MCF 10A (cell line): ENCODE results near the gene OR1J1. TPM values are rescaled to one million over a fixed set of nuclear protein-coding genes. Genes with fewer than 3 reads are reported as not detected.
A peak's percentile ranks its signal among the peaks of the same experiment; 100 is the strongest.

Experiments used
- BruUV-seq: library from RNA; stranded (reverse); fragments of 400-500 nt; replicated peaks from 2 replicates; lab custom pipeline; 2021; lab: Mats Ljungman, UMichigan
- CTCF ChIA-PET: fragments of 300-600 bp; sonication (Branson Sonifier 250); formaldehyde crosslinking; extraction: SDS; loops from one replicate; lab custom pipeline; 2021; ENCODE audit warnings: antibody characterized with exemption, inconsistent platforms; lab: Yijun Ruan, JAX
- POLR2A ChIA-PET: fragments of 300-600, 350-650 bp; sonication (Branson Sonifier 250); formaldehyde crosslinking; extraction: SDS; loops from one replicate; lab custom pipeline; 2020; ENCODE audit warnings: antibody characterized with exemption, inconsistent platforms; lab: Yijun Ruan, JAX
- DNase-seq: peaks from one replicate; pipeline ENCODE4 v3.0.0-alpha.2; 2018; ENCODE audit not compliant: unreplicated experiment
- H3K27ac Mint-ChIP-seq: one replicate; pipeline ENCODE4 v1.8.0; 2022; ENCODE audit warnings: mild to moderate bottlenecking, low read depth, mixed read lengths; ENCODE audit not compliant: unreplicated experiment
- H3K27me3 Mint-ChIP-seq: one replicate; pipeline ENCODE4 v1.8.0; 2022; ENCODE audit warnings: mixed read lengths; ENCODE audit not compliant: insufficient read depth, unreplicated experiment
- H3K36me3 Mint-ChIP-seq: one replicate; pipeline ENCODE4 v1.8.0; 2022; ENCODE audit warnings: mild to moderate bottlenecking, moderate library complexity, mixed read lengths; ENCODE audit not compliant: insufficient read depth, unreplicated experiment
- H3K4me1 Mint-ChIP-seq: one replicate; pipeline ENCODE4 v1.8.0; 2022; ENCODE audit warnings: mixed read lengths; ENCODE audit not compliant: insufficient read depth, unreplicated experiment
- H3K4me3 Mint-ChIP-seq: one replicate; pipeline ENCODE4 v1.8.0; 2022; ENCODE audit warnings: mild to moderate bottlenecking, moderate library complexity, mixed read lengths; ENCODE audit not compliant: unreplicated experiment
- H3K9me3 Mint-ChIP-seq: one replicate; pipeline ENCODE4 v1.8.0; 2022; ENCODE audit warnings: mixed read lengths; ENCODE audit not compliant: unreplicated experiment
- CTCF ChIP-seq: fragments of 200-600 bp; IDR thresholded peaks from one replicate; pipeline ENCODE4 v1.8.0; 2022; ENCODE audit warnings: antibody characterized with exemption, mild to moderate bottlenecking; ENCODE audit not compliant: unreplicated experiment
- intact Hi-C: fragments of 100-400 bp; cut with micrococcal nuclease; formaldehyde crosslinking; loops from 2 replicates; pipeline ENCODE4 v1.14.1; 2022
- total RNA-seq: library from RNA; stranded (reverse); gene quantifications from 2 replicates; pipeline ENCODE4 v1.2.3, GENCODE V29; 2022

The OR1J1 gene
- total RNA-seq, 1 experiment from 2014 or later: not detected

GRCh38 chr9:122474561-122474960 is 3.2 kb downstream of the OR1J1 start:
- Mint-ChIP-seq H3K9me3 (no peaks in the 10 kb centered on the region), H3K27ac (no peak overlapping the region)
- POLR2A ChIA-PET: interaction anchor here (0.6 kb wide), 1 partner anchor 367 kb away, joined by 3 read pairs; no protein-coding TSS in a partner anchor

GRCh38 chr9:122468735-122469134 is 9.0 kb downstream of the OR1J1 start:
- POLR2A ChIA-PET: no interaction called here
- CTCF ChIA-PET: interaction anchor here (0.6 to 1.0 kb wide), 2 partner anchors 341 to 342 kb away, joined by 4 read pairs; no protein-coding TSS in a partner anchor
- no peaks in the 10 kb centered on the region for H3K9me3 Mint-ChIP-seq
- no peaks in the 10 kb centered on the region for H3K36me3 Mint-ChIP-seq
- no peak overlapping the region for H3K4me3 Mint-ChIP-seq
- DNase-seq: no peak
- H3K27me3 Mint-ChIP-seq: peaks cover 53% of the 10 kb centered on the region
- intact Hi-C loops: no loop called here
- TF ChIP-seq CTCF: no peak
- no TSS peak for BruUV-seq
- H3K4me1 Mint-ChIP-seq: peaks cover 5% of the 10 kb centered on the region
- no peak overlapping the region for H3K27ac Mint-ChIP-seq

More at GRCh38 chr9:122474561-122474960, 3.2 kb downstream of the OR1J1 start:
- BruUV-seq: no TSS peak
- H3K36me3 Mint-ChIP-seq: peaks cover 4% of the 10 kb centered on the region
- no peak for DNase-seq
- CTCF ChIA-PET: interaction anchor here (0.6 to 2.2 kb wide), 5 partner anchors 9 to 335 kb away, joined by 3 to 10 read pairs (median 7); no protein-coding TSS in a partner anchor
- no peak overlapping the region for H3K4me3 Mint-ChIP-seq
- H3K4me1 Mint-ChIP-seq: no peaks in the 10 kb centered on the region
- H3K27me3 Mint-ChIP-seq: peaks cover 81% of the 10 kb centered on the region
- no peak for TF ChIP-seq CTCF
- intact Hi-C loops: no loop called here

GRCh38 chr9:122466456-122466855 is 11.3 kb downstream of the OR1J1 start:
- TF ChIP-seq CTCF: no peak
- peaks cover 58% of the 10 kb centered on the region for H3K27me3 Mint-ChIP-seq
- no TSS peak for BruUV-seq
- ChIA-PET CTCF (interaction anchor here (0.6 to 5.4 kb wide), 4 partner anchors 274 to 361 kb away, joined by 3 to 209 read pairs (median 3); no protein-coding TSS in a partner anchor), POLR2A (no interaction called here)
- peaks cover 5% of the 10 kb centered on the region for H3K4me1 Mint-ChIP-seq
- H3K36me3 Mint-ChIP-seq: no peaks in the 10 kb centered on the region
- H3K4me3 Mint-ChIP-seq: no peak overlapping the region
- H3K9me3 Mint-ChIP-seq: no peaks in the 10 kb centered on the region
- DNase-seq: no peak
- intact Hi-C loops: no loop called here
- H3K27ac Mint-ChIP-seq: no peak overlapping the region

- Mint-ChIP-seq H3K4me3 (peak overlapping the region; percentile 71), H3K9me3 (no peaks in the 10 kb centered on the region)
- POLR2A ChIA-PET: interaction anchor here (0.6 kb wide), 1 partner anchor 16 kb away, joined by 3 read pairs; no protein-coding TSS in a partner anchor
Observed at GRCh38 chr9:122464633-122465567, 12.8 kb downstream of the OR1J1 start.

More at GRCh38 chr9:122464633-122465567, 12.8 kb downstream of the OR1J1 start:
- no TSS peak for BruUV-seq
- no peaks in the 10 kb centered on the region for H3K36me3 Mint-ChIP-seq
- peaks cover 5% of the 10 kb centered on the region for H3K4me1 Mint-ChIP-seq
- intact Hi-C loops: loop anchor here (1.0 to 2.0 kb wide), 3 partner anchors 345 to 886 kb away; no protein-coding TSS in a partner anchor
- CTCF ChIA-PET: interaction anchor here (0.5 to 5.4 kb wide), 42 partner anchors 8 to 637 kb away, joined by 3 to 209 read pairs (median 4); no protein-coding TSS in a partner anchor
- peaks cover 71% of the 10 kb centered on the region for H3K27me3 Mint-ChIP-seq
- H3K27ac Mint-ChIP-seq: peak overlapping the region; percentile 41
- peak; percentile 78 for TF ChIP-seq CTCF
- peak; percentile 95 for DNase-seq
